COR-L47 (cell line): Measurements from ENCODE around the gene ADM5.

Experiments used
- DNase-seq: peaks from one replicate; lab custom pipeline; 2025; lab: John Stamatoyannopoulos, UW

The ADM5 gene

GRCh38 chr19:49680421-49681351 is 8.7 kb upstream of the ADM5 start:
- peak; percentile 84 for DNase-seq

GRCh38 chr19:49681830-49682229 is 7.6 kb upstream of the ADM5 start:
- no peak for DNase-seq

GRCh38 chr19:49682274-49682673 is 7.1 kb upstream of the ADM5 start:
- DNase-seq, result no peak

GRCh38 chr19:49683814-49684250 is 5.6 kb upstream of the ADM5 start:
- DNase-seq, result no peak

- DNase-seq, result no peak
Measured at GRCh38 chr19:49684251-49684982, 5.0 kb upstream of the ADM5 start.

- no peak for DNase-seq
Measured at GRCh38 chr19:49684983-49685553, 4.3 kb upstream of the ADM5 start.

- DNase-seq, result no peak
Measured at GRCh38 chr19:49685845-49686332, 3.5 kb upstream of the ADM5 start.

- DNase-seq, result no peak
Measured at GRCh38 chr19:49686503-49687088, 2.8 kb upstream of the ADM5 start.

- no peak for DNase-seq
Measured at GRCh38 chr19:49687150-49687549, 2.2 kb upstream of the ADM5 start.

- DNase-seq, result no peak
Measured at GRCh38 chr19:49687566-49688316, 1.7 kb upstream of the ADM5 start.

GRCh38 chr19:49688531-49689132 is 762 bp upstream of the ADM5 start:
- no peak for DNase-seq

- no peak for DNase-seq
Measured at GRCh38 chr19:49690079-49690655, 773 bp downstream of the ADM5 start.

GRCh38 chr19:49690656-49691242 is 1.4 kb downstream of the ADM5 start, which contains the start of gene CPT1C:
Gene CPT1C, plus strand, starts transcription at chr19:49691116. Its CDS starts 1,137 bp downstream, at chr19:49692253.
- DNase-seq, result peak; percentile 87

GRCh38 chr19:49691243-49692146 is 2.1 kb downstream of the ADM5 start:
- DNase-seq, result peak; percentile 57

- no peak for DNase-seq
Measured at GRCh38 chr19:49692147-49692506, 2.7 kb downstream of the ADM5 start.

GRCh38 chr19:49696115-49696514 is 6.7 kb downstream of the ADM5 start:
- DNase-seq, result no peak

GRCh38 chr19:49696865-49697264 is 7.5 kb downstream of the ADM5 start:
- DNase-seq, result no peak

- DNase-seq, result no peak
Measured at GRCh38 chr19:49699364-49699763, 10.0 kb downstream of the ADM5 start.

GRCh38 chr19:49700563-49700962 is 11.2 kb downstream of the ADM5 start:
- no peak for DNase-seq
